Prostate gland (tissue), 2 donors: ENCODE results near the gene PLA2G4A. TPM values are rescaled to one million over a fixed set of nuclear protein-coding genes. Genes with fewer than 3 reads are reported as not detected.

Experiments used
- DNase-seq: peaks from one replicate; pipeline ENCODE4 v3.0.0-alpha.2; 2019; ENCODE audit warnings: low spot score
- H3K27ac ChIP-seq, 2 donors: fragments of 200-600 bp; sonication (generic); 2 replicates each; pipeline ENCODE4 v1.5.1; 2017 to 2019
- H3K27me3 ChIP-seq: fragments of 200-600 bp; sonication (generic); replicated peaks from 2 replicates; pipeline ENCODE4 v1.5.1; 2019; ENCODE audit not compliant: insufficient read depth
- H3K36me3 ChIP-seq, 2 donors: fragments of 200-600 bp; sonication (generic); 1 replicate in 1 of 2; 2 replicates in 1 of 2; pipeline versions ENCODE4 v1.5.1 to v1.8.1; 2017 to 2019
- H3K4me1 ChIP-seq: fragments of 200-600 bp; sonication (generic); replicated peaks from 2 replicates; pipeline ENCODE4 v1.5.1; 2019
- H3K4me3 ChIP-seq, 2 donors: fragments of 200-600 bp; sonication (generic); 2 replicates each; pipeline ENCODE4 v1.5.1; 2017 to 2019
- H3K9me3 ChIP-seq: fragments of 200-600 bp; sonication (generic); 2 replicates; pipeline ENCODE4 v1.5.1; 2017
- CTCF ChIP-seq, 4 experiments: fragments of 200-600 bp in 2 of 4; fragments of 450-650 bp in 2 of 4; sonication (generic) in 2 of 4; IDR thresholded peaks; 1 replicate in 3 of 4; 2 replicates in 1 of 4; pipeline ENCODE4 v1.5.1; 2016 to 2019; ENCODE audit warnings: antibody characterized with exemption in 4 of 4, mild to moderate bottlenecking in 2 of 4, moderate library complexity in 2 of 4
- POLR2A ChIP-seq: fragments of 450-650 bp; IDR thresholded peaks from one replicate; pipeline ENCODE4 v1.6.1; 2016; ENCODE audit warnings: antibody characterized with exemption, mild to moderate bottlenecking
- POLR2AphosphoS5 ChIP-seq: sonication (generic); formaldehyde crosslinking; IDR thresholded peaks from one replicate; pipeline ENCODE4 v1.6.1; 2017; ENCODE audit warnings: antibody characterized with exemption
- WGBS: methylation state at CpG from one replicate; pipeline ENCODE4 v1.1.5; 2018; 5-methylcytosine and 5-hydroxymethylcytosine counted together
- intact Hi-C: fragments of 100-400 bp; cut with DNase I; formaldehyde crosslinking; loops from one replicate; pipeline ENCODE4 v1.14.2; 2022
- total RNA-seq, 2 donors: library from RNA; depleted of rRNA; stranded (reverse); fragments of >200 nt; gene quantifications; one replicate each; pipeline ENCODE4 v1.1.0, GENCODE V29; 2016

PLA2G4A gene
- total RNA-seq, 2 donors from 2014 or later: 6.1 to 8.8 TPM

GRCh38 chr1:186837806-186838205, 9.1 kb downstream of the PLA2G4A start:
- Histone ChIP-seq H3K27ac (no peak overlapping the region), H3K36me3 (no peaks in the 10 kb centered on the region), H3K4me1 (no peaks in the 10 kb centered on the region), H3K4me3 (no peak overlapping the region), H3K9me3 (no peaks in the 10 kb centered on the region), H3K27me3 (no peaks in the 10 kb centered on the region)
- TF ChIP-seq CTCF (IDR thresholded peaks at IDR 0.05) (no peak), POLR2AphosphoS5 (no peak), POLR2A (no peak)
- WGBS: 93% methylated on average over 4 of the region's 4 CpGs
- DNase-seq: no peak
- intact Hi-C loops: no loop called here

- no peaks in the 10 kb centered on the region for H3K9me3 ChIP-seq
- H3K4me3 ChIP-seq: no peak overlapping the region
- TF ChIP-seq POLR2A (no peak), CTCF (IDR thresholded peaks at IDR 0.05) (no peak), POLR2AphosphoS5 (no peak)
- H3K27ac ChIP-seq: no peak overlapping the region
- intact Hi-C loops: no loop called here
- H3K36me3 ChIP-seq: no peaks in the 10 kb centered on the region
- 17% methylated on average over 2 of the region's 2 CpGs for WGBS
- no peak for DNase-seq
- no peaks in the 10 kb centered on the region for H3K4me1 ChIP-seq
- no peaks in the 10 kb centered on the region for H3K27me3 ChIP-seq
Observed at GRCh38 chr1:186838380-186839040, 9.8 kb downstream of the PLA2G4A start.

- Histone ChIP-seq H3K27me3 (no peaks in the 10 kb centered on the region), H3K4me3 (no peak overlapping the region), H3K27ac (no peak overlapping the region), H3K9me3 (no peaks in the 10 kb centered on the region), H3K4me1 (no peaks in the 10 kb centered on the region), H3K36me3 (no peaks in the 10 kb centered on the region)
- no peak for DNase-seq
- intact Hi-C loops: no loop called here
- 54% methylated on average over 2 of the region's 2 CpGs for WGBS
- TF ChIP-seq POLR2A (no peak), POLR2AphosphoS5 (no peak), CTCF (IDR thresholded peaks at IDR 0.05) (no peak)
Observed at GRCh38 chr1:186839041-186839400, 10.3 kb downstream of the PLA2G4A start.

GRCh38 chr1:186841599-186841998, 12.8 kb downstream of the PLA2G4A start:
- 52% methylated on average over 3 of the region's 3 CpGs for WGBS
- no peak for TF ChIP-seq CTCF (IDR thresholded peaks at IDR 0.05)
- no peak for TF ChIP-seq POLR2A
- TF ChIP-seq POLR2AphosphoS5: no peak

GRCh38 chr1:186842547-186842946, 13.8 kb downstream of the PLA2G4A start:
- H3K36me3 ChIP-seq: no peaks in the 10 kb centered on the region
- intact Hi-C loops: no loop called here
- H3K9me3 ChIP-seq: no peaks in the 10 kb centered on the region
- no peaks in the 10 kb centered on the region for H3K27me3 ChIP-seq
- WGBS: 40% methylated on average over 4 of the region's 4 CpGs
- no peak overlapping the region for H3K27ac ChIP-seq
- no peak for TF ChIP-seq CTCF (IDR thresholded peaks at IDR 0.05)
- TF ChIP-seq POLR2A: no peak
- no peak for TF ChIP-seq POLR2AphosphoS5
- DNase-seq: no peak
- no peak overlapping the region for H3K4me3 ChIP-seq
- H3K4me1 ChIP-seq: no peaks in the 10 kb centered on the region

More at GRCh38 chr1:186841599-186841998, 12.8 kb downstream of the PLA2G4A start:
- H3K4me3 ChIP-seq: no peak overlapping the region
- H3K27ac ChIP-seq: no peak overlapping the region
- H3K27me3 ChIP-seq: no peaks in the 10 kb centered on the region
- H3K36me3 ChIP-seq: no peaks in the 10 kb centered on the region
- intact Hi-C loops: no loop called here
- no peaks in the 10 kb centered on the region for H3K4me1 ChIP-seq
- no peaks in the 10 kb centered on the region for H3K9me3 ChIP-seq
- no peak for DNase-seq
